Erythroblast (primary cell): ENCODE results near the gene CPXM2.

ENCODE experiments used
- GATA1 ChIP-seq: IDR thresholded peaks from 2 replicates; pipeline ENCODE4 v1.6.1; 2011; ENCODE audit warnings: low read depth, mild to moderate bottlenecking, control low read depth, low read length, moderate library complexity
- POLR2A ChIP-seq: IDR thresholded peaks from 2 replicates; pipeline ENCODE4 v1.6.1; 2011; ENCODE audit warnings: mild to moderate bottlenecking, low read length

- TF ChIP-seq POLR2A, result no peak
- TF ChIP-seq GATA1, result no peak
These were observed 171.1 kb downstream of the CPXM2 start for GRCh38 chr10:123720536-123720935.
